Liver (tissue), 9 donors: ENCODE measurements around the gene SLC7A5. TPM values are rescaled to one million over a fixed set of nuclear protein-coding genes. Genes with fewer than 3 reads are reported as not detected.
A peak's percentile ranks its signal among the peaks of the same experiment; 100 is the strongest.

Experiments
- DNase-seq: peaks from one replicate; pipeline ENCODE4 v3.0.0-alpha.2; 2017; ENCODE audit warnings: low spot score
- H3K27ac ChIP-seq, 2 donors: one replicate each; pipeline ENCODE4 v1.7.0; 2013; ENCODE audit warnings: inconsistent platforms in 2 of 2, low read length in 2 of 2, control low read depth in 1 of 2, low read depth in 1 of 2, mild to moderate bottlenecking in 1 of 2
- H3K27me3 ChIP-seq, 4 donors: one replicate each; pipeline versions ENCODE4 v1.6.1 to v1.7.0; 2013; ENCODE audit warnings: low read length in 3 of 4, inconsistent platforms in 1 of 4, mild to moderate bottlenecking in 1 of 4, moderate library complexity in 1 of 4; ENCODE audit not compliant: control insufficient read depth in 4 of 4, insufficient read depth in 4 of 4
- H3K36me3 ChIP-seq, 4 donors: one replicate each; pipeline versions ENCODE4 v1.6.1 to v1.7.0; 2013; ENCODE audit warnings: low read length in 3 of 4, mild to moderate bottlenecking in 3 of 4, low read depth in 1 of 4, moderate library complexity in 1 of 4; ENCODE audit not compliant: control insufficient read depth in 4 of 4, insufficient read depth in 3 of 4
- H3K4me1 ChIP-seq, 4 donors: one replicate each; pipeline versions ENCODE4 v1.6.1 to v1.7.0; 2013; ENCODE audit warnings: low read length in 3 of 4, mild to moderate bottlenecking in 3 of 4, moderate library complexity in 1 of 4; ENCODE audit not compliant: control insufficient read depth in 4 of 4, insufficient read depth in 4 of 4
- H3K4me3 ChIP-seq, 3 donors: one replicate each; pipeline versions ENCODE4 v1.6.1 to v1.7.0; 2013; ENCODE audit warnings: low read length in 3 of 3, control low read depth in 1 of 3, low read depth in 1 of 3, mild to moderate bottlenecking in 1 of 3
- H3K9ac ChIP-seq, 2 donors: one replicate each; pipeline ENCODE4 v1.7.0; 2013; ENCODE audit warnings: low read length in 2 of 2, mild to moderate bottlenecking in 2 of 2, moderate library complexity in 2 of 2, control low read depth in 1 of 2, low read depth in 1 of 2
- H3K9me3 ChIP-seq, 4 donors: one replicate each; pipeline versions ENCODE4 v1.6.1 to v1.7.0; 2013; ENCODE audit warnings: low read length in 3 of 4; ENCODE audit not compliant: control insufficient read depth in 4 of 4
- ATF3 ChIP-seq: IDR thresholded peaks from 2 replicates; pipeline ENCODE4 v1.6.1; 2016; ENCODE audit warnings: antibody characterized with exemption
- EGR1 ChIP-seq, 2 donors: IDR thresholded peaks; 2 replicates each; pipeline ENCODE4 v1.6.1; 2016 to 2018; ENCODE audit warnings: antibody characterized with exemption in 2 of 2, low read depth in 2 of 2
- FOXA1 ChIP-seq: IDR thresholded peaks from 2 replicates; pipeline ENCODE4 v1.6.1; 2016; ENCODE audit warnings: antibody characterized with exemption
- FOXA2 ChIP-seq: IDR thresholded peaks from 2 replicates; pipeline ENCODE4 v1.6.1; 2016; ENCODE audit warnings: antibody characterized with exemption
- GABPA ChIP-seq, 2 donors: IDR thresholded peaks in 1 of 2; conservative IDR thresholded peaks in 1 of 2; 2 replicates each; pipeline ENCODE4 v1.6.1; 2016; ENCODE audit warnings: antibody characterized with exemption in 2 of 2, mild to moderate bottlenecking in 1 of 2, moderate library complexity in 1 of 2
- HNF4A ChIP-seq, 2 donors: conservative IDR thresholded peaks; 2 replicates each; pipeline ENCODE4 v1.6.1; 2016; ENCODE audit warnings: antibody characterized with exemption in 2 of 2, mild to moderate bottlenecking in 2 of 2
- HNF4G ChIP-seq: IDR thresholded peaks from 2 replicates; pipeline ENCODE4 v1.6.1; 2016; ENCODE audit warnings: antibody characterized with exemption
- JUND ChIP-seq, 2 donors: IDR thresholded peaks; 2 replicates each; pipeline ENCODE4 v1.6.1; 2016; ENCODE audit warnings: antibody characterized with exemption in 2 of 2
- MAX ChIP-seq: IDR thresholded peaks from 2 replicates; pipeline ENCODE4 v1.6.1; 2016; ENCODE audit warnings: antibody characterized with exemption
- NR2F2 ChIP-seq: IDR thresholded peaks from 2 replicates; pipeline ENCODE4 v1.6.1; 2016; ENCODE audit warnings: antibody characterized with exemption
- RAD21 ChIP-seq, 2 donors: IDR thresholded peaks; 2 replicates each; pipeline ENCODE4 v1.6.1; 2016; ENCODE audit warnings: antibody characterized with exemption in 2 of 2, mild to moderate bottlenecking in 2 of 2
- REST ChIP-seq: IDR thresholded peaks from 2 replicates; pipeline ENCODE4 v1.6.1; 2016; ENCODE audit warnings: antibody characterized with exemption, mild to moderate bottlenecking
- RXRA ChIP-seq, 2 donors: IDR thresholded peaks; 2 replicates each; pipeline ENCODE4 v1.6.1; 2017 to 2018; ENCODE audit warnings: antibody characterized with exemption in 2 of 2, mild to moderate bottlenecking in 1 of 2
- SP1 ChIP-seq: IDR thresholded peaks from 2 replicates; pipeline ENCODE4 v1.6.1; 2018; ENCODE audit warnings: antibody characterized with exemption, mild to moderate bottlenecking
- TAF1 ChIP-seq: conservative IDR thresholded peaks from 2 replicates; pipeline ENCODE4 v1.6.1; 2016; ENCODE audit warnings: antibody characterized with exemption, mild to moderate bottlenecking
- YY1 ChIP-seq: IDR thresholded peaks from 2 replicates; pipeline ENCODE4 v1.6.1; 2016; ENCODE audit warnings: antibody characterized with exemption, mild to moderate bottlenecking
- ZBTB33 ChIP-seq: IDR thresholded peaks from 2 replicates; pipeline ENCODE4 v1.6.1; 2016; ENCODE audit warnings: antibody characterized with exemption
- WGBS: extraction: QIAGEN DNeasy Blood & Tissue Kit; methylation state at CpG from one replicate; pipeline ENCODE4 v1.1.7; 2013; 5-methylcytosine and 5-hydroxymethylcytosine counted together
- polyA plus RNA-seq, 2 donors: library from polyadenylated mRNA; stranded (reverse) in 1 of 2; unstranded in 1 of 2; fragments of 200-250 nt in 1 of 2; fragments of >200 nt in 1 of 2; fragmentation: Nextera tagmentation in 1 of 2; extraction: Ambion mirVana in 1 of 2; gene quantifications; one replicate each; pipeline versions ENCODE4 v1.2.1 to v1.2.3, GENCODE V29; 2013 to 2015
- total RNA-seq, 2 donors: library from RNA; depleted of rRNA; stranded (reverse); fragments of >200 nt; gene quantifications; one replicate each; pipeline ENCODE4 v1.2.3, GENCODE V29; 2014
- TF ChIP-seq, protein P1 (sequence below): fragments of 150-350 bp; IDR thresholded peaks from 2 replicates; pipeline ENCODE4 v1.5.1; 2017; ENCODE audit warnings: improper control_type of control experiment, low read depth, low read length; ENCODE audit not compliant: missing input control
- donor health status: healthy.
- donor health status: healthy.
- donor health status: healthy.
- donor health status: healthy.
- donor health status: healthy.

SLC7A5 gene
- total and polyA plus RNA-seq, 4 donors: 4.5 to 66.0 (median 10.6) TPM

GRCh38 chr16:87837627-87838289 is 31.5 kb downstream of the SLC7A5 start:
- Histone ChIP-seq H3K27me3 (no peaks in the 10 kb centered on the region), H3K36me3 (peaks cover 5 to 19% (median 9%) of the 10 kb centered on the region in 4 donors), H3K9ac (peak overlapping the region in 1 of 2 donors; percentile 3), H3K4me1 (peaks cover 11 to 61% (median 40%) of the 10 kb centered on the region in 4 donors), H3K27ac (peak overlapping the region; percentile 74 to 96), H3K4me3 (peak overlapping the region; percentile 23 to 55 (median 25)), H3K9me3 (no peaks in the 10 kb centered on the region)
- WGBS: 55% methylated on average over 21 of the region's 21 CpGs
- TF ChIP-seq YY1: no peak
- no peak for TF ChIP-seq EGR1 (IDR thresholded peaks at IDR 0.05; ENCODE audit: low read depth in 2 of 2)
- TF ChIP-seq GABPA (IDR thresholded peaks at IDR 0.05 in 1 of 2, conservative IDR thresholded peaks at IDR 0.05 in 1 of 2): no peak
- TF ChIP-seq RAD21 (IDR thresholded peaks at IDR 0.05): peak in 1 of 2 donors; percentile 32
- TF ChIP-seq RXRA (IDR thresholded peaks at IDR 0.05): peak; percentile 91 to 96
- peak; percentile 29 for TF ChIP-seq HNF4G
- TF ChIP-seq SP1: peak; percentile 75
- TF ChIP-seq HNF4A (conservative IDR thresholded peaks at IDR 0.05): peak; percentile 82
- peak; percentile 75 for TF ChIP-seq REST
- DNase-seq: no peak

DNA sequence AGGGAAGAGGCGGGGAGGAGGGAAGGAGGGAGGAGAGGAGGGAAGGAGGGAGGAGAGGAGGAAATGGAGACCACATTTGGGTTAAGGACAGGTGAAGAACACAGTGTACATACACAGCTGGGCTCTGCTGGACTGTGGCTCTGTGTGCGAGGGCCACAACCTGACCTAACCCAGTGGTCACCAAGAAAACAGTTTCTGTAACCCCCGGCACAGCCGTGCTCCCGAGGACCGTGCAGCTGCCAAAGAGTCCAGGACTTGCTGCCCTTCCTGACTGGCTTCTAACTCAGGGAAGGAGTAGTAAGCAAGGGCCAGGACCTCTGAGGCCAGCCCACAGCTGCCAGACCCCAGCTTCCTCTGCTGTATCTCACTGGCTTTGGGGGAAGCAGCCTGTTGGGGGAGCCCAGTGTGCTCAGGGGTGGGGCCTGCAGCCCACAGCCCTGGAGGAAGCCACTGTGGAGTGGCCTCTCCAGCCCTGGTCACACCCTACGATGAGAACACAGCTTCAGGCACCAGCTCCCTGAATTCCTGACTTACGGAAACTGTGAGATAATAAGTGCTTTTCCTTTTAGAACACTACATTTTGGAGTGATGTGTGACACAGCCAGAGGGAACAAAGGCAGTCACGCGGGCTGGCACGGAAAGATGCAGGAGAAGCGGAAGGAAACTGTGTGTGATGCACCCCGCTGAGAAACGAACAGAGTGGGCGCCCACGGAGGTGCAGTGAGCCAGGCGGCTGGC is 32.3 kb downstream of the SLC7A5 start:
- peaks cover 5 to 23% (median 13%) of the 10 kb centered on the region in 4 donors for H3K36me3 ChIP-seq
- peak overlapping the region; percentile 74 to 96 for H3K27ac ChIP-seq
- peaks cover 11 to 53% (median 36%) of the 10 kb centered on the region in 4 donors for H3K4me1 ChIP-seq

More for the DNA sequence above, 32.3 kb downstream of the SLC7A5 start:
- Histone ChIP-seq H3K9me3 (no peaks in the 10 kb centered on the region), H3K9ac (peak overlapping the region in 1 of 2 donors; percentile 51), H3K4me3 (peak overlapping the region in 1 of 3 donors; percentile 55), H3K27me3 (no peaks in the 10 kb centered on the region)
- 65% methylated on average over 17 of the region's 17 CpGs for WGBS
- TF ChIP-seq EGR1 (IDR thresholded peaks at IDR 0.05; ENCODE audit: low read depth in 2 of 2) (no peak), REST (no peak), YY1 (no peak), FOXA2 (no peak), TAF1 (no peak), SP1 (peak; percentile 41), JUND (IDR thresholded peaks at IDR 0.05) (no peak), MAX (no peak), HNF4G (no peak), HNF4A (conservative IDR thresholded peaks at IDR 0.05) (peak in 1 of 2 donors; percentile 71), FOXA1 (no peak), GABPA (IDR thresholded peaks at IDR 0.05 in 1 of 2, conservative IDR thresholded peaks at IDR 0.05 in 1 of 2) (no peak), RAD21 (IDR thresholded peaks at IDR 0.05) (no peak), ATF3 (no peak), RXRA (IDR thresholded peaks at IDR 0.05) (peak in 1 of 2 donors; percentile 69), NR2F2 (peak; percentile 90), ZBTB33 (no peak)
- TF ChIP-seq, protein P1, sequence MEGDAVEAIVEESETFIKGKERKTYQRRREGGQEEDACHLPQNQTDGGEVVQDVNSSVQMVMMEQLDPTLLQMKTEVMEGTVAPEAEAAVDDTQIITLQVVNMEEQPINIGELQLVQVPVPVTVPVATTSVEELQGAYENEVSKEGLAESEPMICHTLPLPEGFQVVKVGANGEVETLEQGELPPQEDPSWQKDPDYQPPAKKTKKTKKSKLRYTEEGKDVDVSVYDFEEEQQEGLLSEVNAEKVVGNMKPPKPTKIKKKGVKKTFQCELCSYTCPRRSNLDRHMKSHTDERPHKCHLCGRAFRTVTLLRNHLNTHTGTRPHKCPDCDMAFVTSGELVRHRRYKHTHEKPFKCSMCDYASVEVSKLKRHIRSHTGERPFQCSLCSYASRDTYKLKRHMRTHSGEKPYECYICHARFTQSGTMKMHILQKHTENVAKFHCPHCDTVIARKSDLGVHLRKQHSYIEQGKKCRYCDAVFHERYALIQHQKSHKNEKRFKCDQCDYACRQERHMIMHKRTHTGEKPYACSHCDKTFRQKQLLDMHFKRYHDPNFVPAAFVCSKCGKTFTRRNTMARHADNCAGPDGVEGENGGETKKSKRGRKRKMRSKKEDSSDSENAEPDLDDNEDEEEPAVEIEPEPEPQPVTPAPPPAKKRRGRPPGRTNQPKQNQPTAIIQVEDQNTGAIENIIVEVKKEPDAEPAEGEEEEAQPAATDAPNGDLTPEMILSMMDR: no peak
- no peak for DNase-seq
